Measurements from ENCODE around the gene FKRP. TPM values are rescaled to one million over a fixed set of nuclear protein-coding genes. Genes with fewer than 3 reads are reported as not detected.
"Not testable (repeated sequence)": the region's sequence is repeated elsewhere in the genome, so short reads cannot be mapped to it uniquely, and the experiment has no call there.

Gene FKRP
- total RNA-seq, 1 experiment from 2014 or later = 5.4 TPM

DNA sequence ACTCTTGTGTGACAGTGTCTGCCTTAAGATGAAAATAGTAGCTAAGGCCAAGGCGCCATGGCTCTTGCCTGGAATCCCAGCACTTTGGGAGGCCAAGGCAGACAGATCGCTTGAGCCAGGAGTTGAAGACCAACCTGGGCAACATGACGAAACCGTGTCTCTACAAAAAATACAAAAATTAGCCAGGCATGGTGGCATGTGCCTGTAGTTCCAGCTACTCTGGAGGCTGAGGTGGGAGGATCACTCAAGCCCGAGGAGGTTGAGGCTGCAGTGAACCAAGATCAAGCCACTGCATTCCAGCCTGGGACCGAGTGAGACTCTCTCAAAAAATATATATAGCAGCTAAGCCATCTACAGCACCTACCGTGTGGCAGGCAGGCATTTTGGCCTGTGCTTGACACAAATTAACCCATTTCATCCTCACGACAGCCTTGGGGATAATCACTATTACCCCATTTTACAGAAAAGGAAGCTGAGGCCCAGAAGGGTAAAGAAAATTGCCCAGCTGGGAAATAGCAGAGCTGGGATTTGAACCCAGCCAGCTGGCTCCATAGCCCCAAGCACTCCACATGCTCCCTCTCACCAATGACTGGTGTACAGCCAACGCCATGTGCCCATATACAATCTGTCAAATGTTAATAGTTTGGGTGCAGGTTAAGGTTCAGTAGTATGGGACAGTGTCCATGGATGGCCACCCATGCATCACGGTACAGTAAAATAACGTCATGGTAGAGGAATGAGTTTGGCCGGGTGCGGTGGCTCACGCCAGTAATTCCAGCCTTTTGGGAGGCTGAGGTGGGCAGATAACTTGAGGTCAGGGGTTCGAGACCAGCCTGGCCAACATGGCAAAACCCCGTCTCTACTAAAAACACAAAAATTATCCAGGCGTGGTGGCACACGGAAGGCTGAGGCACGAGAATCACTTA, 39.5 kb downstream of the FKRP start:
- DNase-seq (ENCODE audit: low read depth) = no peak

DNA sequence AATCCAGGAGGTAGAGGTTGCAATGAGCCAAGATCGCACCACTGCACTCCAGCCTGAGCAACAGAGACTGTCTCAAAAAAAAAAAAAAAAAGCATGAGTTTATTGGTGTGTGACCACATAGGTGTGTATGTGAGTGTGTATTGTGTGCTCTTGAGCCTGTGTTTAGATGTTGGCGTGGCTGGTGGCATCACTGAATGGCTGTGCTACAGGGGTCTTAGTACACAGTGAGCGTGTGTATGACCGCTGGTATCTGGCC, 40.1 kb downstream of the FKRP start:
- no peak for DNase-seq (ENCODE audit: low read depth)

DNA sequence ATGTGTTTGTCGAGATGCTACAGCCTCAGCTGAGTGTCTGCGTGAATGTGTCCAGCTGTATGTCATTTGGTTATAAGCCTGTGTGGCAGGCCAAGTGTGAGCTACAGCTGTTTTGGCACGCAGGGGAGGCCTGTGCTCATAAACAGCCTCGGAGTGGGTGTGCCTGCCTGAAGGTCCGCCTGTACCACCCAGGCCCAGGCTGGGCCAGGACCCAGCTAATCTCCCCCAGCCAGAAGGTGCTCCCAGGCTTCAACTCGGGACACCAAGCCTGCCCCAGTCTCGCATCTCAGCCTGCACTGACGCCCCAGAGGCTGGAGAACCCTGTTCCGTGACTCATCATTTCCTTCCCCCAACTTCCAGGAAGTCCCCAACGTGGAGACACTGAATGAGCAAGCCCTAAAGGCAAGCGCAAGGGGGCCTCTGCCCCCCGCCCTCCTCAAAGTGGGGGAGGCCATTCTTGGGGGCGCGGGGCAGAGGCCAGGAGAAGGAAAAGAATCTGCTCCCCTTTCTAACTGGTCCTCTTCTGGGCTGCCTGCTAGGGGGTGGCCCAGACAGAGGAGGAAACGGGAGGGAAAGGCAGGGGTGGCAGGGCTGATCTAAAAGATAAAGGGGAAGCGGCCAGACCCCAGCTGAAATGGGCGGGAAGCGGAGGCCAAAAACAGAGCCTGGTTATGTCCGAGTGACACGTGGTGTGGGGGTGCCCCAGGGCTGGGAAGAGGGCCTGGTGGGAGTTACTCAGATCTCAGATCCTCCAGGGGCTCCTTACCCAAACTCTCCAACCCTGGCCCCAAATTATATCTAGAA, 40.6 kb downstream of the FKRP start:
- DNase-seq (ENCODE audit: low read depth) = peak; percentile 90

DNA sequence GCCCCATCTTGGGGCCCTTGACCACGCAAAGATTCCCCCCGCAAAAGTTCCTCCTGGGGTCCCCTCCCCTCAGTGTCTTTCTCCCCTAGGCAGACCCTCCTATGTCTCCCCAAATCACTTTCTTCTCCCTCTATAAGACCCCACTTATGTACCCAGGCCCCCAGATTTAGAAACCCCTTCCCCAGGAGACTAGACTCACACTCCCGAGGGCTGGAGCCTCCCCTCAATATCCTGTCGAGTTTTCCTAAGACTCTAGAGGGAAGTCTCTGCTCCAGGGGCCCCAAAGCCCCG, 41.1 kb downstream of the FKRP start:
- no peak for DNase-seq (ENCODE audit: low read depth)

DNA sequence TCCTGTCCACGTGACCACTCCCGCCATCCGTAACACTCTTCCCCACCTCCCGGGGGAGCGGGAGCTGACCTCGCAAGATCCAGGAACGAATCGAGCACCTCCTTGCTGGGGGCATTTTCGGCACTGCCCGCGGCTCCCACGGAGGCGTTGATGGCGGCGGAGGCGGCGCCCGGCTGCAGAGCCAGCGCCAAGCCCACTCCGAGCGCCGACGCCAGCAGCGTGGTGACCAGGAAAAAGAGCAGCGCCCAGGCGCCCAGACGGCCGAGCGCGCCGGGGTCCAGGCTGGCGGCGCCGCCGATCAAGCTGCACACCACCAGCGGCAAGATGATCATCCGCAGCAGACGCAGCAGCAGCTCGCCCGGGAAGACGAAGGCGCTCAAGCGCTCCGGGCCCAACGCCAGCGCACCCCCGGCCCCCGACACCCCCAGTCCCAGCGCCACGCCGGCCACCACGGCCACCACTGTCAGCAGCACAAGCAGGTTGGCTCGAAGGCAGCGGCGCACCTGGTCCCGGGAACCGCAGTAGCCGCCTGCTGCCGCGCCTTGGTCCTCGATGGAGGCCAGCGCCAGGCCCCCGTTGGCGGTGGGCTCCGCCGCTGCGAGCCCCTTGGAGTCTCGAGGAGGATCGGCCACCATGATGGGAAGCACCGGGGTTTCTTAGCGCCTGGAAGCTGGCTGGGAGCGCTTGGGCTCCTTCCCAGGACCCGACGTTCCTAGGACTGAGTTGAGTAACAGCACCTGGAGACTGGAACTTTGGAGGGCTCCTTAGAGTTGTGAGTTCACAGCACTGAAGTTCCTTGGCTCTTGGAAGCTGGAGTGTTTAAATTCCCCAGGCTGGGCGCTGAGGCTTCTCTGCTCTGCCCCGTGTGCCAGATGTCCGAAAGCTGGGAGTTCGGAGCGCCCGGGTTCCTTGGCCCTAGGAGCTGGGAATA, 41.7 kb downstream of the FKRP start:
- peak; percentile 73 for DNase-seq (ENCODE audit: low read depth)

DNA sequence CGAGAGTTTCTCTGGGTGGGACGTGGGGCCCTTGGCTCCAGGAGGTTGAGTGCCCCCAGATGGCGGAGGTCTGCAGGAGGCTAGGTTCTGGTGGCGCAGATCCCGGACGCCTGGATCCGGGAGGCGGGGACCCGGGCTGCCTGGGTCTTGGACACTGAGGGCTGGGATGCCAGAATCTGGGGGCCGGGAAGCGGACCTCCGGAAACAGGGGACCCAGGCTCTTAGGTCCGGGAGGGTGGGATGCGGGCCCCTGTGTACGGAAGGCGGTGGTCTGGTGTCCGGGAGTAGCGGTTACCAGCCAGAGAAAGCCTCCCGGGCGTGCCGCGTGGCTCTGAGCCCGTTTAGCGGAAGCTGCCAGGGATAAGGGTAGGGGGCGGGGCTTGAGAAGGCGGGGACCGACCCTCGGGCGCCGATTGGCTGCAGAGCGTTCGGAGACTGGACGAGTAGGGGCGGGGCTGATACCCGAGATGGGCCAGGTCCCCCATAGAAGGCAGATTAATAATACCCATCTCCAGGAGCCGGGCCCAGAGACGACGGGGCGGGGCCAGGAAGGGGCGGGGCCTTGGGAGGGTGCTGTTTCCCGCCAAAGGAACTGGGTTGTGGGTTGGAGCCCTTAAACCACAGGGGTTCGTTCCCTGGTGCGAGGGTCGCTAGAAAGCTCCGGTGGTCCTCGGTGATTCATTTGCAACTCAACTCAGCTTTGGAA, 42.6 kb downstream of the FKRP start, which contains the start of gene SLC1A5:
Gene SLC1A5 (minus strand): TSS at position 333 of the 706 bp plus-strand sequence. CDS start 629 bp downstream, outside the sequence.
- peak; percentile 97 for DNase-seq (ENCODE audit: low read depth)

DNA sequence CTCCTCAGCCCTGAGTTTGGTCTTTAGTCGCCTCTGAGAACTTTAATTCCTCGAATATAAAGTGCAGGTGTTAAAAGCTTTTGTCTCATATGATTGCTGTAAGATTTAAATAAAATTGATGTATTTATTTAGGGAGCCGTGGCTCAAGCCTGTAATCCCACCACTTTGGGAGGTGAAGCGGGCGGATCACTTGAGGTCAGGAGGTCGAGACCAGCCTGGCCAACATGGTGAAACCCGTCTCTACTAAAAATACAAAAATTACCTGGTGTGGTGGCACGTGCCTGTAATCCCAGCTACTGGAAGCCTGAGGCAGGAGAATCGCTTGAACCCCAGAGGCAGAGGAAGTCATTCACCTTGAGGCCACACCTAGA, 43.1 kb downstream of the FKRP start:
- no peak for DNase-seq (ENCODE audit: low read depth)

DNA sequence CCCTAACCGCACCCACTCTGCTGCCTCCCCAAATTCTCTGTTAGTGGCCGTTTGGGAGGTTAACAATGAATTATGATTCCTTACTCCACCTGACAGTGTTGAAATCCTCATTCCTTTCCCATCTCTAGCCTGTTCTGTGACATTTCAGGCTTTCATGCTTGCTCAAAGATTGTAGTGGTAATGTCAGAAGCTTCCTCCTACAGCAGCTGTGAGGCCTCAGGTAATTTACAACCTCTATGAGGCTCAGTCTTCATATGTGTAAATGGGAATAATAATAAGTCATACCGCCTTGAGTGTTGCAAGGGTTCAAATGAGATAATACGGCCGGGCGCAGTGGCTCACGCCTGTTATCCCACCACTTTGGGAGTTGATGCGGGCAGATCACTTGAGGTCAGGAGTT, 43.5 kb downstream of the FKRP start:
- no peak for DNase-seq (ENCODE audit: low read depth)

DNA sequence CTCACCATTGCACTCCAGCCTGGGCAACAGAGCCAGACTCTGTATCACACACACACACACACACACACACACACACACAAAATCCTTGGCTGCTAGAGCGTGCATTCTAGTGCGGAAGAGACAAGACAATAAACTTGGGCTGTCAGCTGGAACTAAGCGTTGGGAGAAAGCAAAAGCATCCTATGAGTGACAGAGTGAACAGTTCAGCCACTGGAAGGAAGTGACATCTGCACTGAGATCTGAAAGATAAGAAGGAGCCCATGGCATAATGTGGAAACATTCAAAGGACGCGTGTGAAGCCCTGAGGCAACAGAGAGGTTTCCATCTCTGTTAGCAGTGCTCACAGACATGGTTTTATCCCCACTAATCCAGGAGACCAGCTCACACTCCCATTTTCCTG, 46.1 kb downstream of the FKRP start:
- DNase-seq (ENCODE audit: low read depth) = peak; percentile 98

DNA sequence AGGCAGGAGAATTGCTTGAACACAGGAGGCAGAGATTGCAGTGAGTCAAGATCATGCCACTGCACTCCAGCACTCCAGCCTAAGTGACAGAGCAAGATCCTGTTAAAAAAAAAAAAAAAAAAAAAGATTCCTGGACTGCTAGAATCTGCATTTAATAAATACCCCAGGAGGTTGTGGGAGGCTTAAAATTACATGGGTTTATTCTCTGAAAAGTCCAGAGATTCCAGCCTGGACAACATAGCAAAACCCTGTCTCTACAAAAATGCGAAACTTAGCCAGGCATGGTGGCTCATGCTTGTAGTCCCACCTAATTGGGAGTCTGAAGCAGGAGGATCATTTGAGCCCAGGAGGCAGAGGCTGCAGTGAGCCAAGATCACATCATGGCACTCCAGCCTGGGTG, 52.0 kb downstream of the FKRP start:
- DNase-seq (ENCODE audit: low read depth) = no peak

DNA sequence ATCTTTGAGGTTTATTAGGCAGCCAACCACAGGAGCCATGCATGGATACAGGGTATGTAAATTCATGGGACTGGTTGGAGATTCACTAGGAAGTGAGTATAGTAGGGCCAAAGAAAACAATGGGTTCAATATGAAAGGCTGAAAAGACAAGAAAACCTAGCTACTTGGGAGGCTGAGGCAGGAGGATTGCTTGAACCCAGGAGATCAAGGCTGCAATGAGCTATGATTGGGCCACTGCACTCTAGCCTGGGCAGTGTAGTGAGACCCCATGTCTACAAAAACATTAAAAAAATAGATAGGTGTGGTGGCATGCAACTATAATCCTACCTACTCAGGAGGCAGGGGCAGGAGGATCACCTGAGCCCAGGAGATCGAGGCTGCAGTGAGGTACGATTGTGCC, 52.9 kb downstream of the FKRP start:
- DNase-seq (ENCODE audit: low read depth) = no peak

DNA sequence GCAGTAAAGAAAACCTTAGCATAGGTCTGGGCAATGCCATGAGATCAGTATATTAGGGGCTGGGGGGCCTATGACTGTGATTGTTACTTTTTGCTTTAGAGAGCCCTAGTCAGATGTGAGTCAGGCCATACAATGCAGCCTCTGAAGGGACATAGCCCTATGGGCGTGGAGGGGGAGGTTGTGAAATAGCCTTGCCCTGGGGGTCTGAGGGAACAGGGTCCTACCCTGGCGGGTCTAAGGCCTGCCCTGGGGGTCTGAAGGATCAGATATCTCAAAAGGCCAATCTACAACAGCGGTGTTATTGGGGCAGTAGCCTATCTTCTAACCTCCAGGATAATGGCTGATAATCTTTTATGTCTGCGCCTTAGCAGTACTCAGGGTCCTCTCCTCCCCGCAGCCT, 56.3 kb downstream of the FKRP start:
- DNase-seq (ENCODE audit: low read depth) = no peak

DNA sequence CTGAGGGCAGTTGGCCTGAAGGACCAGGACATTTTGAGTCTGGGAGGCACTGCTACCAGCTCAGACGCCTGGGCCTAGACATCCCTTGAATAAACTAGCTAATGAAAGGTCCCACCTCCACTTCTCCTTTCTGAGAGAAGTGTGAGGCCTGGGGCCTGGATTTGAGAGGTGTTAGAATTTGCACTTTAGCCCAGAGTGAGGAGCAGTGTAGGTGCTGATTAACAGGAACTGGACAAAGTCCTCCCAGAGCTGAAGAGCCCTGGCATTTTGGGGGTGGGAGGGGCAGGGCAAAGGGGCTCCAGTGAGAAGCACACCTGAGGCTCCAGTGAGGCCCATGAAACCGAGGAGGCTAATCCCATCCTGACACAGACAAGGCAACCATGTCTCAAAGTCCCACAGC, 57.7 kb downstream of the FKRP start:
- no peak for DNase-seq (ENCODE audit: low read depth)

DNA sequence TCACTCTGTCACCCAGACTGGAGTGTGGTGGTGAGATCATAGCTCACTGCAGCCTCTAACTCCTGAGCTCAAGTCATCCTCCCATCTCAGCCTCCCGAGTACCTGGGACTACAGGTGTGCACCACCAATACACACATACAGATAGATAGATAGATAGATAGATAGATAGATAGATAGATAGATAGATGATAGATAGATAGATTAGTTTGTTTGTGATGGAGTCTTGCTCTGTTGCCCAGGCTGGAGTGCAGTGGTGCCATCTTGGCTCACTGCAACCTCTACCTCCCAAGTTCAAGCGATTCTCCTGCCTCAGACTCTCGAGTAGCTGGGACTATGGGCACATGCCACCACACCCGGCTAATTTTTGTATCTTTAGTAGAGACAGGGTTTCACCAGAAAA, 58.6 kb downstream of the FKRP start:
- not testable (repeated sequence) for DNase-seq (ENCODE audit: low read depth)

DNA sequence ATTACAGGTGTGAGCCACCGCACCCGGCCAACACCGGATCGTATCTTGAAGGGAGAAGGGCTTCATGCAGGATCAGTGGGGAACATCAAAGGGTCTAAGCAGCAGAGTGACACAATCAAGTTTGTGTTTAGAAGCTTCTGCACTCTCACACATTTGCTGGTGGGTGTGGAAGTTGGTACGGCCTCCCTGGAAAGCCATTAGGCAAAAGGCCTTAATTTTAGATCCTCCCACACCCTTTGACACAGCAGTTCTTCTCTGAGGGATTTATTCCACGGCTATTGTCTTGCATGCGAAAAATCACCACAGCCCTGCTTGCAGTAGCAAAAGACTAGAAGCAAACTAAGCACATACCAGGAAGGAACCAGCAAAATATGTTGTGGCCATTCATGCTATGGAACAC, 60.8 kb downstream of the FKRP start:
- DNase-seq (ENCODE audit: low read depth) = no peak

Other genes starting within 250 kb of the FKRP start
- 173 and 174 TPM in 2 replicates for gene CALM3, start 144.7 kb upstream of the FKRP start, total RNA-seq (2014; rRNA removed; shearing (Covaris generic))
- 0.60 and 0.78 TPM in 2 replicates for gene PTGIR, start 121.0 kb upstream of the FKRP start, total RNA-seq (2014; rRNA removed; shearing (Covaris generic))
- gene GNG8, start 109.9 kb upstream of the FKRP start, total RNA-seq (2014; rRNA removed; shearing (Covaris generic)) = not detected in 2 replicates
- gene DACT3, start 84.9 kb upstream of the FKRP start, total RNA-seq (2014; rRNA removed; shearing (Covaris generic)) = 2.2 and 3.3 TPM in 2 replicates
- gene PRKD2, start 28.9 kb upstream of the FKRP start, total RNA-seq (2014; rRNA removed; shearing (Covaris generic)) = 12.9 and 14.6 TPM in 2 replicates
- 33.6 and 42.8 TPM in 2 replicates for gene STRN4, start 393 bp downstream of the FKRP start, total RNA-seq (2014; rRNA removed; shearing (Covaris generic))
- 117 and 127 TPM in 2 replicates for gene SLC1A5, start 42.5 kb downstream of the FKRP start, total RNA-seq (2014; rRNA removed; shearing (Covaris generic))
- 447 and 606 TPM in 2 replicates for gene AP2S1, start 104.8 kb downstream of the FKRP start, total RNA-seq (2014; rRNA removed; shearing (Covaris generic))
- gene ARHGAP35, start 114.9 kb downstream of the FKRP start, total RNA-seq (2014; rRNA removed; shearing (Covaris generic)) = 24.0 and 25.2 TPM in 2 replicates